Endothelial cell of umbilical vein (primary cell): ENCODE data around the gene FCN1. TPM values are rescaled to one million over a fixed set of nuclear protein-coding genes. Genes with fewer than 3 reads are reported as not detected.

Experiments used
- BruUV-seq: library from RNA; stranded (reverse); fragments of 400-500 nt; replicated peaks from 2 replicates; lab custom pipeline; 2021; lab: Mats Ljungman, UMichigan
- CTCF ChIA-PET: fragments of 300-600, 350-600 bp; sonication (Branson Sonifier 250); formaldehyde crosslinking; loops from one replicate; lab custom pipeline; 2021; ENCODE audit warnings: antibody characterized with exemption, inconsistent platforms; lab: Charles Lee
- POLR2A ChIA-PET: fragments of 300-600, 350-600 bp; sonication (Branson Sonifier 250); formaldehyde crosslinking; loops from one replicate; lab custom pipeline; 2021; ENCODE audit warnings: antibody characterized with exemption, inconsistent platforms; lab: Charles Lee
- DNase-seq: peaks from one replicate; pipeline ENCODE4 v3.0.0-alpha.2; 2011; ENCODE audit warnings: low read depth, low spot score
- FAIRE-seq: peaks from 2 replicates; lab custom pipeline; 2011; peaks lifted over from hg19 to GRCh38; lab: Jason Lieb, UNC
- H2AFZ ChIP-seq: 2 replicates; pipeline ENCODE4 v1.6.0; 2012; ENCODE audit warnings: low read depth, low read length, control low read depth, inconsistent platforms
- H3K27ac ChIP-seq: 2 replicates; pipeline ENCODE4 v1.5.1; 2011; ENCODE audit warnings: low read depth, mild to moderate bottlenecking, control low read depth, low read length, moderate library complexity; ENCODE audit not compliant: insufficient read depth
- H3K27me3 ChIP-seq, 2 experiments: 2 replicates each; pipeline versions ENCODE4 v1.6.0 to v1.6.1; 2011; ENCODE audit warnings: low read length in 2 of 2, mixed read lengths in 1 of 2; ENCODE audit not compliant: control insufficient read depth in 2 of 2, insufficient read depth in 2 of 2
- H3K36me3 ChIP-seq, 2 experiments: 2 replicates in 1 of 2; 3 replicates in 1 of 2; pipeline ENCODE4 v1.5.1; 2011; ENCODE audit warnings: low read length in 2 of 2, mild to moderate bottlenecking in 1 of 2, moderate library complexity in 1 of 2; ENCODE audit not compliant: control insufficient read depth in 2 of 2, insufficient read depth in 2 of 2; ENCODE audit errors: extremely low read depth in 1 of 2
- H3K4me1 ChIP-seq: 3 replicates; pipeline ENCODE4 v1.5.1; 2011; ENCODE audit warnings: mild to moderate bottlenecking, low read length; ENCODE audit not compliant: control insufficient read depth, insufficient read depth; ENCODE audit errors: extremely low read depth
- H3K4me2 ChIP-seq: 2 replicates; pipeline ENCODE4 v1.6.1; 2011; ENCODE audit warnings: low read length, control low read depth, mixed read lengths; ENCODE audit not compliant: insufficient read depth
- H3K4me3 ChIP-seq, 3 experiments: fragments of 200-600 bp in 1 of 3; sonication (generic), shearing (Covaris generic) in 1 of 3; replicated peaks in 1 of 3; 2 replicates each; pipeline ENCODE4 v1.5.1; 2011 to 2016; ENCODE audit warnings: control low read depth in 3 of 3, low read length in 3 of 3, mild to moderate bottlenecking in 2 of 3, inconsistent platforms in 1 of 3, low read depth in 1 of 3, moderate library complexity in 1 of 3; ENCODE audit not compliant: insufficient read depth in 1 of 3
- H3K79me2 ChIP-seq: 2 replicates; pipeline ENCODE4 v1.6.0; 2012; ENCODE audit warnings: low read length, inconsistent platforms; ENCODE audit not compliant: control insufficient read depth, insufficient read depth
- H3K9ac ChIP-seq: replicated peaks from 2 replicates; pipeline ENCODE3; 2011; ENCODE audit warnings: low read length, control low read depth; ENCODE audit not compliant: insufficient read depth; ENCODE audit errors: extremely low read depth
- H3K9me1 ChIP-seq: replicated peaks from 3 replicates; pipeline ENCODE4 v1.6.0; 2011; ENCODE audit warnings: mild to moderate bottlenecking, low read length; ENCODE audit not compliant: control insufficient read depth, insufficient read depth; ENCODE audit errors: extremely low read depth
- H3K9me3 ChIP-seq: replicated peaks from 2 replicates; pipeline ENCODE4 v1.5.1; 2012; ENCODE audit warnings: low read length, inconsistent platforms; ENCODE audit not compliant: control insufficient read depth, insufficient read depth
- H4K20me1 ChIP-seq: replicated peaks from 2 replicates; pipeline ENCODE3; 2011; ENCODE audit warnings: mild to moderate bottlenecking, low read length; ENCODE audit not compliant: control insufficient read depth, insufficient read depth; ENCODE audit errors: extremely low read depth
- EZH2 ChIP-seq: IDR thresholded peaks from 2 replicates; pipeline ENCODE4 v1.6.1; 2012; ENCODE audit warnings: borderline replicate concordance, low read depth, mild to moderate bottlenecking, moderate library complexity, low read length, inconsistent platforms; ENCODE audit not compliant: severe bottlenecking
- FOS ChIP-seq: IDR thresholded peaks from 2 replicates; pipeline ENCODE4 v1.6.1; 2011; ENCODE audit warnings: mild to moderate bottlenecking, low read length, moderate library complexity, borderline replicate concordance; ENCODE audit not compliant: insufficient read depth
- GATA2 ChIP-seq: IDR thresholded peaks from 2 replicates; pipeline ENCODE4 v1.7.0; 2011; ENCODE audit warnings: low read depth, mild to moderate bottlenecking, moderate library complexity, mixed read lengths, low read length; ENCODE audit not compliant: insufficient read length, insufficient read depth
- JUN ChIP-seq: IDR thresholded peaks from 2 replicates; pipeline ENCODE4 v1.6.1; 2011; ENCODE audit warnings: borderline replicate concordance, low read depth; ENCODE audit not compliant: insufficient read length, insufficient read depth
- MAX ChIP-seq: IDR thresholded peaks from 2 replicates; pipeline ENCODE4 v1.6.1; 2011; ENCODE audit not compliant: insufficient read depth, insufficient read length
- MYC ChIP-seq: IDR thresholded peaks from one replicate; pipeline ENCODE4 v1.6.1; 2011; ENCODE audit warnings: mild to moderate bottlenecking, low read depth, low read length
- POLR2A ChIP-seq: IDR thresholded peaks from 2 replicates; pipeline ENCODE4 v1.6.1; 2012; ENCODE audit warnings: low read depth, mild to moderate bottlenecking, control low read depth, low read length
- POLR2AphosphoS5 ChIP-seq: IDR thresholded peaks from 2 replicates; pipeline ENCODE4 v1.6.1; 2012; ENCODE audit warnings: low read depth, mild to moderate bottlenecking, control low read depth, low read length, moderate library complexity; ENCODE audit not compliant: insufficient read depth
- dilution Hi-C: fragments of 300-500 bp; cut with MboI; formaldehyde crosslinking; loops from one replicate; pipeline ENCODE4 v1.15.0; 2019; ENCODE audit warnings: low sequenced_read_pairs; ENCODE audit not compliant: extremely low pct_ligation_motif_present
- intact Hi-C: fragments of 100-400 bp; cut with micrococcal nuclease; formaldehyde crosslinking; loops from one replicate; pipeline ENCODE4 v1.10.0; 2022
- polyA plus RNA-seq, 4 experiments: library from polyadenylated mRNA; depleted of rRNA in 3 of 4; stranded (reverse) in 3 of 4; unstranded in 1 of 4; fragments of >200 nt; gene quantifications; 2 replicates each; pipeline versions ENCODE4 v1.2.1 to v1.2.3, GENCODE V29; 2011 to 2012; ENCODE audit warnings: missing spikeins in 1 of 4
- total RNA-seq: library from RNA; stranded (reverse); gene quantifications from 2 replicates; pipeline ENCODE4 v1.2.3, GENCODE V29; 2021
- TF ChIP-seq, protein P1 (sequence below), 2 donors: IDR thresholded peaks; 1 replicate in 1 of 2; 2 replicates in 1 of 2; pipeline ENCODE4 v1.5.1; 2011; ENCODE audit warnings: low read length in 2 of 2, mild to moderate bottlenecking in 2 of 2, moderate library complexity in 2 of 2, control low read depth in 1 of 2, inconsistent platforms in 1 of 2, low read depth in 1 of 2; ENCODE audit not compliant: insufficient read depth in 1 of 2; ENCODE audit errors: extremely low read depth in 1 of 2

FCN1 gene
- total and polyA plus RNA-seq, 2 donors (not counting 3 experiments of a cell fraction or from before 2014, with no cell fraction given), result not detected

- Histone ChIP-seq H3K27me3 (no peaks in the 10 kb centered on the region), H3K4me3 (no peak overlapping the region), H3K4me1 (no peaks in the 10 kb centered on the region), H2AFZ (no peak overlapping the region), H3K9me3 (no peaks in the 10 kb centered on the region), H4K20me1 (no peaks in the 10 kb centered on the region), H3K27ac (no peak overlapping the region), H3K9ac (no peak overlapping the region), H3K36me3 (no peaks in the 10 kb centered on the region), H3K4me2 (no peak overlapping the region), H3K79me2 (no peaks in the 10 kb centered on the region), H3K9me1 (no peaks in the 10 kb centered on the region)
- intact Hi-C loops, result no loop called here
- CTCF ChIA-PET, result no interaction called here
- FAIRE-seq (no peak), DNase-seq (no peak)
- dilution Hi-C loops, result no loop called here
- POLR2A ChIA-PET, result no interaction called here
- BruUV-seq, result no TSS peak
- no peak for TF ChIP-seq MAX
- TF ChIP-seq GATA2, result no peak
- no peak for TF ChIP-seq JUN
- TF ChIP-seq, protein P1, sequence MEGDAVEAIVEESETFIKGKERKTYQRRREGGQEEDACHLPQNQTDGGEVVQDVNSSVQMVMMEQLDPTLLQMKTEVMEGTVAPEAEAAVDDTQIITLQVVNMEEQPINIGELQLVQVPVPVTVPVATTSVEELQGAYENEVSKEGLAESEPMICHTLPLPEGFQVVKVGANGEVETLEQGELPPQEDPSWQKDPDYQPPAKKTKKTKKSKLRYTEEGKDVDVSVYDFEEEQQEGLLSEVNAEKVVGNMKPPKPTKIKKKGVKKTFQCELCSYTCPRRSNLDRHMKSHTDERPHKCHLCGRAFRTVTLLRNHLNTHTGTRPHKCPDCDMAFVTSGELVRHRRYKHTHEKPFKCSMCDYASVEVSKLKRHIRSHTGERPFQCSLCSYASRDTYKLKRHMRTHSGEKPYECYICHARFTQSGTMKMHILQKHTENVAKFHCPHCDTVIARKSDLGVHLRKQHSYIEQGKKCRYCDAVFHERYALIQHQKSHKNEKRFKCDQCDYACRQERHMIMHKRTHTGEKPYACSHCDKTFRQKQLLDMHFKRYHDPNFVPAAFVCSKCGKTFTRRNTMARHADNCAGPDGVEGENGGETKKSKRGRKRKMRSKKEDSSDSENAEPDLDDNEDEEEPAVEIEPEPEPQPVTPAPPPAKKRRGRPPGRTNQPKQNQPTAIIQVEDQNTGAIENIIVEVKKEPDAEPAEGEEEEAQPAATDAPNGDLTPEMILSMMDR (IDR thresholded peaks at IDR 0.05; ENCODE audit: extremely low read depth in 1 of 2, insufficient read depth in 1 of 2, low read depth in 1 of 2, low read length in 2 of 2), result no peak
- no peak for TF ChIP-seq POLR2AphosphoS5
- TF ChIP-seq FOS, result no peak
- no peak for TF ChIP-seq EZH2
- TF ChIP-seq MYC, result no peak
- no peak for TF ChIP-seq POLR2A
These were observed 7.3 kb upstream of the FCN1 start for GRCh38 chr9:134925011-134925511.
